Measurements from ENCODE around the gene AATF.
A peak's percentile ranks its signal among the peaks of the same experiment; 100 is the strongest.

Gene AATF, protein sequence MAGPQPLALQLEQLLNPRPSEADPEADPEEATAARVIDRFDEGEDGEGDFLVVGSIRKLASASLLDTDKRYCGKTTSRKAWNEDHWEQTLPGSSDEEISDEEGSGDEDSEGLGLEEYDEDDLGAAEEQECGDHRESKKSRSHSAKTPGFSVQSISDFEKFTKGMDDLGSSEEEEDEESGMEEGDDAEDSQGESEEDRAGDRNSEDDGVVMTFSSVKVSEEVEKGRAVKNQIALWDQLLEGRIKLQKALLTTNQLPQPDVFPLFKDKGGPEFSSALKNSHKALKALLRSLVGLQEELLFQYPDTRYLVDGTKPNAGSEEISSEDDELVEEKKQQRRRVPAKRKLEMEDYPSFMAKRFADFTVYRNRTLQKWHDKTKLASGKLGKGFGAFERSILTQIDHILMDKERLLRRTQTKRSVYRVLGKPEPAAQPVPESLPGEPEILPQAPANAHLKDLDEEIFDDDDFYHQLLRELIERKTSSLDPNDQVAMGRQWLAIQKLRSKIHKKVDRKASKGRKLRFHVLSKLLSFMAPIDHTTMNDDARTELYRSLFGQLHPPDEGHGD

GRCh38 chr17:36948717-36949460, at the start of gene AATF:
AATF (plus strand) TSS chr17:36948954; CDS start chr17:36949126, 172 bp downstream.
- peak; percentile 93 to 95 for DNase-seq (ENCODE audit: low read depth in 2 of 2)

GRCh38 chr17:36899250-36900159, 49.2 kb upstream of the AATF start:
- DNase-seq (ENCODE audit: low read depth in 2 of 2), result no peak

GRCh38 chr17:36900160-36900512, 48.6 kb upstream of the AATF start:
- DNase-seq (ENCODE audit: low read depth in 2 of 2), result no peak

- DNase-seq (ENCODE audit: low read depth in 2 of 2), result no peak
Measured at GRCh38 chr17:36901506-36901905, 47.2 kb upstream of the AATF start.

- no peak for DNase-seq (ENCODE audit: low read depth in 2 of 2)
Measured at GRCh38 chr17:36907407-36907806, 41.3 kb upstream of the AATF start.

- DNase-seq (ENCODE audit: low read depth in 2 of 2), result no peak
Measured at GRCh38 chr17:36910513-36910912, 38.2 kb upstream of the AATF start.

DNA sequence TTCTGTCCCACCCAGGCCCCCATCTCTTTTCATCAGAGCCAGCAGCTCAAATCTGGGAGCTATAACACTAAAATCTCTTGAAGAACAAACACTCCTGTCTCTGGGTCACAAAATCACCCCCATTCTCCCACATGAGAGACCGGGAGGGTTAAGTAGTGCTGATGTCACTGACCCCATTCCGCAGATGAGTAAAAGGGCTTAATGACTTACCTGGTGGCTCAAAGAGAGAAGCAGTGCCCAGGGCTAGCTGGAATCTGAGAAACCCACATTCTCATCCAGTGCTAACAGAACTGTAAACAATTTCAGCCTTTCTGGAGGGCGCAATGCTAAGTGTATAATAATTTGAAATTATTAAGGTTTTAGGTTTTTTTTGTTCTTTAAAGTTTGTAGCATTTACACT, 37.8 kb upstream of the AATF start:
- DNase-seq (ENCODE audit: low read depth in 2 of 2), result no peak

DNA sequence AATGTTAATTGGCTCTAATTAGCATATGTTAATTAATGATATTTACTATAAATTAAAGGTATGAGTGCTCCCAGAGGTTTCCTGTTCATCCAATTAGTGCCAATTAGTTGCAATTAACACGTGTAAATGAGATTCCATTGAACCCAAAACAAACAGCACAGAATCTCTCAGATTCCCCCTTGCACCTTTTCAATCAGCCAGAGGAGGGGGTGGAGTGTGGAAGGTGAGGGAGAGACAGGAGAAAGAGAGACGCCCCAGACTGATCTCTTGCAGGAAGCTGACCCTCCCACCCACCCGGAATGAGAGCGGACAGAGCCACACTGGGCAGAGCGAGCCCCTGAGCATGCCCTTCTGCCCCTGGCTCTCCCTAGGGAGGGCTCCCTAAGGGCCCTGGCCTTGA, 35.6 kb upstream of the AATF start:
- DNase-seq (ENCODE audit: low read depth in 2 of 2), result no peak

DNA sequence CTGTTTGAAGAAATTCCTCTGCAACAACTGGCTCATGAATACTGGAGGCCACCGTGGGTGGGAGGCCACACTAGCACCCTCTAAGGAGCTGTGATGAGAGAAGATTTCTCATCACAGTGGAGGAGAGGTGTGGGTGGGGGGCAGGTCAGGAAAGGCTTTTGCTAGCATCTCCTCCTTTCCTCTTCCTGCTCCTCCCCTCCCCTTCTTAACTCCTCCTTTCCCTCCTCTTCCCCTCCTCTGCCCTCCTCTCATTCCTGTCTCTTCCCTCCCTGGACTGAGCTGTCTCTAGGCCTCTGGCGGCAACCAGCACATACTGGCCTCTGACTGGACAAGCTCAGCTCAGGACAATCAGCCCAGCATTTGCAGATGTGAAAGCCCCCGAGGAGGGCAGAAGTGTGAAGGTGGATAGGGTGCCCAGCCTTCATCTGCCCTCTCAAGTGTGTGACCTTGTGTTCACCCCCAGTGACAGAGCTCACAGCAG, 30.5 kb upstream of the AATF start:
- DNase-seq (ENCODE audit: low read depth in 2 of 2), result no peak

- no peak for DNase-seq (ENCODE audit: low read depth in 2 of 2)
Measured at GRCh38 chr17:36919407-36919968, 29.3 kb upstream of the AATF start.

DNA sequence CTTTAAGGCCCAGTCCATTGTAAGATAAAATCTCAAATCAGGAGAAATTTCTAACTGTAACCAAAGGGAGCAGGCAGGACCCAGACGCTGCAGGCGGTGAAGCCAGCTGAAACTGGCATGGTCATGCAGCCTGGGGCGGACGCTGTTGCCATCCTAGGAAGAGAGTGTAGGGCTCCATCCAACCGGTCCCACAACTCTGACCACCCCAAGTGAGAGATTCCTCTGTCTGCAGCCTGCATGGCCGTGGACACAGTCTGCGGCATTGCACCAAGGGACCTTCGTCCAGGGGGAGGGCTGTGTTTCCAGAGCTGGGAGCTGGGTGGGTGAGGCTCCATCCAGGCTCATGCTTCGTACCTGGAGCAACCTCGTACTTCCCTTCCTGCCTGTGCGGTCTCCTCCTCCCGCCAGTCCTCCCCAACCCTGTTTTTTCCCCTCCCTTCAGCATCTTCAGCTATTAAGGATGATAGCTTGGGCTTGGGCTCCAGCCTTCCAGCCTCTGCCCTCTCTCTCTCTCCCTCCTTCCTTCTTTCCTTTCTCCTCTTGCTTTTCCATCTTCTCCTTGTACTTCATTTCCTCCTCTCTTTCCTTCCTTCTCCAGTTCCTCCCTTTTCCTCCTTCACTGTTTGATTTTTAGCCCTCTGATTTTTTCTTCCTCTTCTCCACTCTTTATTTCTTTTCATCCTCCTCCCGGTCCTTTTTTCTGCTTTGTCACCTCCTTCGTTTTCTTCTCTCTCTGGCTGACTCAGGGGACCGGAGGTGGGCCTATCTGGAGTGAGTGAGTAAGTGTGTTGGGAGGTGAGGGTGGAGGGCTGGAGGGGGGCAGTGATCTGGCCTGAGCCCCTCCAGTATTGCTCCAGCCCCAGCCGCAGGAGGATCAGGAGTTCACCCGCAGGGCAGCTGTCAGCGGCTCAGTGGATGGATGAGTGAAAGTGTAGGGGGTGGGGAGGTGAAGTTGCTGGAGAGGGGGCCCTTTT, 28.4 kb upstream of the AATF start:
- no peak for DNase-seq (ENCODE audit: low read depth in 2 of 2)

- peak; percentile 36 to 61 for DNase-seq (ENCODE audit: low read depth in 2 of 2)
Measured at GRCh38 chr17:36921095-36921851, 27.5 kb upstream of the AATF start.

DNA sequence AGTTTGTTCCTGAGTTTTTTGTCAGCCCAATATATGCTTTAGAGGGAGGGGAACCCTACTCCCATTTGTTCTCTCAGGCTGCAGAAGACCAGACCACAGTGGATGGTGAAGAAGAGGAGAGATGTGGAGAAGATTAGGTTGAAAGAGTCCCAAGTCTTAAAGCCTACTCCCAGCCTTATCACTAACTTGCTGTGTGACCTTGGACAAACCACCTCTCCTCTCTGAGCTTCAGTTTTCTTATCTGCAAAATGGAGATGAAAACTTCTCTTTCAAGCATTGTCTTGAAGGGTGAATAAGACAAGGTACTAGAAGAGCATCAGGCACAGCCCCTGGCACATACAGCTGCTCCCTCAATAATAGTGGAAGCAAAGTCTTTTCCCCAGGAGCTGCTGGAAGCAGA, 26.6 kb upstream of the AATF start:
- no peak for DNase-seq (ENCODE audit: low read depth in 2 of 2)

DNA sequence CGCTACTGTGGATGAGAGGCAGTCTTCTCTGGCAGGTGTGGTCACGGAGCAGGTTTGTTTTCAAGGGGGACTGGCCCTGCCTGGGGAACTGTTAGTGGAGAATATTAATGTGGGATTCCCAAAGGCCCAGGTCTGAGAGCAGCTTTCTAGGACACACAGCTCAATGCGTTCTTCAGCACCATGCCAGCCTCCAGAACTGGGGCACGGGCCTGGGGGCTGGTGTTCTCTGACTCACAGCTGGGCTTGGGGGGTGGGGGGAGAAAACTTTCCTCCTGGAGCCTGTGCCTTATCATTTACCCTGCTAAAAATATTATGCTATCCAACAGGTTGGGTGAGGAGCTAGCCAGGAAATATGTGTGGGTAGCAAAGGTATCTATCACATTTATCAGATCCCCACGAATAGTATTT, 24.9 kb upstream of the AATF start:
- no peak for DNase-seq (ENCODE audit: low read depth in 2 of 2)

GRCh38 chr17:36926226-36926625, 22.5 kb upstream of the AATF start:
- DNase-seq (ENCODE audit: low read depth in 2 of 2), result no peak

DNA sequence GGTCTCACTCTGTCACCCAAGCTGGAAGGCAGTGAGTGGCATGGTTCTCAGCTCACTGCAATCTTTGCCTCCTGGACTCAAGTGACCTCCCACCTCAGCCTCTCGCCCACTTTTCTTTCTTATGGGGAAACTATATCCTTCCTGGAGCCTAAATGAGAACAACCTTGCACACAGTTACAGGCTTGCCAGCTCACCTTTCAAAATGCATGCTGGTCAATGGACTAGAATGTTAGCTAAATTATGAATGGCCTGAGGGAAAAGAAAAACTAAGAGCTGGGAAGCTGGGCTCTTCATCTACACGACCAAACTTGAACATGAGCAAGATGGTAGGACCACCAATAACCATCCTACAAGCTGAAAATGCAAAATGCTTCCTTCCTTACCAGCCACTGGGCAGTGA, 22.1 kb upstream of the AATF start:
- no peak for DNase-seq (ENCODE audit: low read depth in 2 of 2)

GRCh38 chr17:36928471-36929345, 20.0 kb upstream of the AATF start:
- DNase-seq (ENCODE audit: low read depth in 2 of 2), result no peak

GRCh38 chr17:36929851-36930582, 18.7 kb upstream of the AATF start:
- DNase-seq (ENCODE audit: low read depth in 2 of 2), result no peak

Data from activated CD4-positive, alpha-beta T cell treated with anti-CD3 and anti-CD28 coated beads for 24 hours (primary cell).